ENCODE results near the gene SLC35F1.

DNA sequence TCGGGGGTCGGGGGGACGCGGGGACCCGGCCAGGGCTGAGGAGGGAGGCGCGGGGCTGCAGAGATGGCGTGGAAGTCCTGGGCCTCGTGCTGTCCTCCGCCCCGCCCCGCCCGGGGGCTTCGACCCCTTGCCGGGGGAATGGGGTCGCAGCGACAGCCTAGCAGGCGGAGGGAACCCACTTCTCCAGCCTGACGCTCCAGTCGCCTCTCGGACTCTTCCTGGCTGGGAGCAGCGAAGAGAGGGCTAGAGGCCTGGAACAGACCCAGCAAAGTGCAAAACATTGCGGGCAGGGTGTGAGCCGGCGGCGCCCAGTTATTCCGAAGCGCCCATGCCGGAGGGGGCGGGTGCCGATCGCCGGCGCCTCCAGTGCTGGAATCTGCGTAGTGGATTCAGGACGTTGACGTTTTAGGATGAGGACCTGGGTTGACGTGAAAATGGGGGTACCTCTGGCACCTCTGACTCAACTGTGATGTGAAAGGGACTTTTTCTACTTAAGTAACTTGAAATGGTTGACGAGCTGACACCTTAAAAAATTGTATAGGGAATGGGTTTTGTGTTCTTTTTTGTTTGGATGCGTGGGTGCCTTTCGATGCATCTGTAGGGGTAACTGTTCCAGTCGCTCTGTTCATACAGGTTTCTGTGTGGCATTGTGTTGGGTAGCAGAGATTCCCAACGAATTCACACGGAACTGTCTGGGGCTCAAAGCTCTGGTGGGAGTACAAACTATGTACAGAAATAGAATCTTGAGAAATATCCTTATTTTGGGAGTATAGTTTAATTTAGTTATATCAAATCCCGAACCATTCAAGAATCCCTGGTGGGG, 1.4 kb downstream of the SLC35F1 start:
- TF ChIP-seq, protein P1, sequence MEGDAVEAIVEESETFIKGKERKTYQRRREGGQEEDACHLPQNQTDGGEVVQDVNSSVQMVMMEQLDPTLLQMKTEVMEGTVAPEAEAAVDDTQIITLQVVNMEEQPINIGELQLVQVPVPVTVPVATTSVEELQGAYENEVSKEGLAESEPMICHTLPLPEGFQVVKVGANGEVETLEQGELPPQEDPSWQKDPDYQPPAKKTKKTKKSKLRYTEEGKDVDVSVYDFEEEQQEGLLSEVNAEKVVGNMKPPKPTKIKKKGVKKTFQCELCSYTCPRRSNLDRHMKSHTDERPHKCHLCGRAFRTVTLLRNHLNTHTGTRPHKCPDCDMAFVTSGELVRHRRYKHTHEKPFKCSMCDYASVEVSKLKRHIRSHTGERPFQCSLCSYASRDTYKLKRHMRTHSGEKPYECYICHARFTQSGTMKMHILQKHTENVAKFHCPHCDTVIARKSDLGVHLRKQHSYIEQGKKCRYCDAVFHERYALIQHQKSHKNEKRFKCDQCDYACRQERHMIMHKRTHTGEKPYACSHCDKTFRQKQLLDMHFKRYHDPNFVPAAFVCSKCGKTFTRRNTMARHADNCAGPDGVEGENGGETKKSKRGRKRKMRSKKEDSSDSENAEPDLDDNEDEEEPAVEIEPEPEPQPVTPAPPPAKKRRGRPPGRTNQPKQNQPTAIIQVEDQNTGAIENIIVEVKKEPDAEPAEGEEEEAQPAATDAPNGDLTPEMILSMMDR (IDR thresholded peaks at IDR 0.05) = no peak
- TF ChIP-seq EZH2 (IDR thresholded peaks at IDR 0.05; ENCODE audit: borderline replicate concordance, insufficient read depth, low read depth, low read length, poor library complexity, severe bottlenecking) = no peak
